ENCODE measurements around the gene EPAS1. TPM values are rescaled to one million over a fixed set of nuclear protein-coding genes. Genes with fewer than 3 reads are reported as not detected.

The EPAS1 gene
- total and polyA plus RNA-seq, 3 donors from 2014 or later, result 93.9 to 158 (median 142) TPM

GRCh38 chr2:46308629-46309028 is 11.4 kb downstream of the EPAS1 start:
- Histone ChIP-seq H3K9me3 (no peaks in the 10 kb centered on the region), H3K4me3 (no peak overlapping the region), H3K27me3 (no peaks in the 10 kb centered on the region), H3K36me3 (ENCODE audit: low read depth, missing control alignments) (no peaks in the 10 kb centered on the region), H3K27ac (no peak overlapping the region), H3K4me1 (peaks cover 19% of the 10 kb centered on the region)
- intact Hi-C loops (cut with DNase I; ENCODE audit: low total_unique reads), result no loop called here
- DNase-seq, result no peak
- WGBS, 2 donors, result 49 to 52% methylated on average over 3 of the region's 3 CpGs
- TF ChIP-seq POLR2A (IDR thresholded peaks at IDR 0.05), result no peak
- TF ChIP-seq, protein P1, sequence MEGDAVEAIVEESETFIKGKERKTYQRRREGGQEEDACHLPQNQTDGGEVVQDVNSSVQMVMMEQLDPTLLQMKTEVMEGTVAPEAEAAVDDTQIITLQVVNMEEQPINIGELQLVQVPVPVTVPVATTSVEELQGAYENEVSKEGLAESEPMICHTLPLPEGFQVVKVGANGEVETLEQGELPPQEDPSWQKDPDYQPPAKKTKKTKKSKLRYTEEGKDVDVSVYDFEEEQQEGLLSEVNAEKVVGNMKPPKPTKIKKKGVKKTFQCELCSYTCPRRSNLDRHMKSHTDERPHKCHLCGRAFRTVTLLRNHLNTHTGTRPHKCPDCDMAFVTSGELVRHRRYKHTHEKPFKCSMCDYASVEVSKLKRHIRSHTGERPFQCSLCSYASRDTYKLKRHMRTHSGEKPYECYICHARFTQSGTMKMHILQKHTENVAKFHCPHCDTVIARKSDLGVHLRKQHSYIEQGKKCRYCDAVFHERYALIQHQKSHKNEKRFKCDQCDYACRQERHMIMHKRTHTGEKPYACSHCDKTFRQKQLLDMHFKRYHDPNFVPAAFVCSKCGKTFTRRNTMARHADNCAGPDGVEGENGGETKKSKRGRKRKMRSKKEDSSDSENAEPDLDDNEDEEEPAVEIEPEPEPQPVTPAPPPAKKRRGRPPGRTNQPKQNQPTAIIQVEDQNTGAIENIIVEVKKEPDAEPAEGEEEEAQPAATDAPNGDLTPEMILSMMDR (IDR thresholded peaks at IDR 0.05), result no peak

DNA sequence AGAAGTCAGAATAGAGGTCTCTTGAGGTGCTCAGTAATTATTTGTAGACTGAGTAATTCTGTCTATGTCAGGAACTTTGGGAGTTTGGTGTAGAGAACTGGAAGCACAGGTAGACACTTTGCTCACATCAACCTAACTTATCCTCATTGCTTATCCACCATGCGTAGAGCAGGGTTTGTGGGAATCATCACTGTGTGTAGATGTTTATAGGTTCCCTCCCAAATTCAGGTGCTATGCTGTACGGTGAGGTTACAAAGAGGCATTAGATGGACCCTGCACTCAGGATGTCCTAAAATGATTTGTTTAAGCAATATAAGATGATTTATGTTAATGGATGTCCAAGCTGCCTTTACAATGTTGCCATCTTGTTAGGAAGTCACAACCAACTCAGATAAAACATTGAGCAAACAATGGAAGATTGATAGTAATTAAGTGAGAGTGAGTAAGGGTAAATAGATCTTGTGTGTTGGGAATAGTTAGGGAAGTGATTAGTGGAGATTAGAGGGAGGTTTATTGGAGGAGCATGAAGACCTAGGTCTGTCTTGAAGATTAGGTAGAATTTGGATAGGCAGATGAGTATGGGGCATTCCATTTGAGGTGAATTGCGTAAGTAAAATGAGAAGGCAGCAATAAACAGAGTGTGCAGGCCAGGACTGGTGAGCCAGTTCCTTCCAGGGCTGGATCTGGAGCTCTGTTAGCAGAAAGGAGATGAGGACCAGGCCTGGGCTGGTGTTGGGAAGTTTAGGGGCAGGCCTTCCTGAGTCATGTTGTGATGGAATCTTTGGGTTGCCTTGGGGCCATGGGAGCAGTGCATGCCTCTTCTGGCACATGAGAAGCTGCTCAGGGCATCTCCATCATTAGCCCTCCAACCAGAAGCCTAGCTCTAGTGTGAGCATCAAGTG is 12.1 kb downstream of the EPAS1 start:
- intact Hi-C loops (cut with DNase I; ENCODE audit: low total_unique reads), result no loop called here
- H3K4me3 ChIP-seq, result no peak overlapping the region
- no peak for DNase-seq
- H3K27ac ChIP-seq, result no peak overlapping the region
- H3K36me3 ChIP-seq (ENCODE audit: low read depth, missing control alignments), result no peaks in the 10 kb centered on the region
- WGBS, 2 donors, result 84 to 96% methylated on average over 3 of the region's 3 CpGs
- no peaks in the 10 kb centered on the region for H3K27me3 ChIP-seq
- peaks cover 19% of the 10 kb centered on the region for H3K4me1 ChIP-seq
- no peaks in the 10 kb centered on the region for H3K9me3 ChIP-seq
- TF ChIP-seq, protein P1 (IDR thresholded peaks at IDR 0.05), result no peak
- TF ChIP-seq POLR2A (IDR thresholded peaks at IDR 0.05), result no peak

DNA sequence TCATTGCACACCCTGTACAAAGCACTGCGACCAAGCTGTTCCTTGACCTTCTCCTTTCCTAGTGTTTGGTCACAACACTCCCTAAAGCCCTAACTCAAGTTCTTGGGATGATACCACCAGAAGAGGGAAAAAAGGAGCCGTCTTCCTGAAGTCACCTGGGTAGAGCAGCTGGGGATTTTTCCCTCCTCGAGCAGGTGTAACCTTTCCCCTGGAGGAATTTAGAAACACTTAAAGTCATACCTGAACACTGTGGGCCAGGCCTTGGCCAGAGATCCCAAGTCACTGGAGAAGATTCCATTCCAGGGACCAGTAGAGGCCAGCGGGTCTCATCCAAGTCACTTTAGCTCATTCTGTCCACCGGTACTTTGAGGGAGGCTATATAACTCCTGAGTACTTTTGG is 13.2 kb downstream of the EPAS1 start:
- no peak for TF ChIP-seq POLR2A (IDR thresholded peaks at IDR 0.05)
- intact Hi-C loops (cut with DNase I; ENCODE audit: low total_unique reads), result no loop called here
- Histone ChIP-seq H3K27ac (no peak overlapping the region), H3K9me3 (no peaks in the 10 kb centered on the region), H3K27me3 (no peaks in the 10 kb centered on the region), H3K36me3 (ENCODE audit: low read depth, missing control alignments) (no peaks in the 10 kb centered on the region), H3K4me1 (peaks cover 28% of the 10 kb centered on the region), H3K4me3 (no peak overlapping the region)
- DNase-seq, result no peak
- WGBS, 2 donors, result 87 to 91% methylated on average over 5 of the region's 5 CpGs

DNA sequence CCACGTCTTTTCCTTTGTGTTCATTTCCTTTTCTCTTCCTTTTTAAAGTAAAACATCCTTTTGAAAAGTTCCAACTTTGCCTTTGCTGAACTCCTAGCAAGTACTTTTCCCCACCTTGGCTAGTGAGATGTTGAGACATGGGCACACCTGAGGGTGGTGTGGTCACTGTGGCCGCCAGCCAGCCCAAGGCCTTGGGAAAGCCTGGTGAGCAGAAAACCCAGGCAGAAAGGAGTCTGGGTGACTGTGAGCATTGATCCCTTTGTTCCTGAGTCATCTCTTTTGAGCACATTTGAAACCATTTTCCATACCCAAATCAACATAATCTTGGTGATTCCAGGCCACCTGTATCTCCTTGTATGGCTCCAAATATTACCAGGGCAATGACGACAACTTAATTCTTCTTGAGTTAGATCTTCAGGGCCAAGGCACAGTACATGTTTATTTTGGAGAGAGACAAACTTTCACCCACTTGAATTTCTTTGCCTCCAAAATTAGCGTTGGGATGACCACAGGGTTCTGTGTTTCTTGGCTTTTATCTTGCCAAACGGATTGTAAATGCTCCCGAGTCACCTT is 14.5 kb downstream of the EPAS1 start:
- DNase-seq, result no peak
- H3K27ac ChIP-seq, result peak overlapping the region in 1 of 2 donors; percentile 45
- H3K4me3 ChIP-seq, result no peak overlapping the region
- 53 to 57% methylated on average over 6 of the region's 6 CpGs for WGBS, 2 donors
- no peaks in the 10 kb centered on the region for H3K9me3 ChIP-seq
- no peaks in the 10 kb centered on the region for H3K27me3 ChIP-seq
- peaks cover 36% of the 10 kb centered on the region for H3K4me1 ChIP-seq
- H3K36me3 ChIP-seq (ENCODE audit: low read depth, missing control alignments), result no peaks in the 10 kb centered on the region
- intact Hi-C loops (cut with DNase I; ENCODE audit: low total_unique reads), result no loop called here
- TF ChIP-seq, protein P1 (IDR thresholded peaks at IDR 0.05), result no peak
- no peak for TF ChIP-seq POLR2A (IDR thresholded peaks at IDR 0.05)

GRCh38 chr2:46313063-46313462 is 15.9 kb downstream of the EPAS1 start:
- H3K27ac ChIP-seq, result peak overlapping the region in 1 of 2 donors; percentile 76
- H3K4me1 ChIP-seq, result peaks cover 23% of the 10 kb centered on the region
- no peaks in the 10 kb centered on the region for H3K27me3 ChIP-seq
- WGBS, 2 donors, result 73 to 80% methylated on average over 3 of the region's 3 CpGs
- no peak for DNase-seq
- H3K9me3 ChIP-seq, result no peaks in the 10 kb centered on the region
- no peak for TF ChIP-seq POLR2A (IDR thresholded peaks at IDR 0.05)
- TF ChIP-seq, protein P1 (IDR thresholded peaks at IDR 0.05), result no peak
- intact Hi-C loops (cut with DNase I; ENCODE audit: low total_unique reads), result no loop called here
- no peaks in the 10 kb centered on the region for H3K36me3 ChIP-seq (ENCODE audit: low read depth, missing control alignments)
- H3K4me3 ChIP-seq, result no peak overlapping the region

Measured in testis (tissue), 3 donors.